Measurements from ENCODE around the gene ATF4. TPM values are rescaled to one million over a fixed set of nuclear protein-coding genes. Genes with fewer than 3 reads are reported as not detected.

ATF4 gene
- 100 to 1,000 TPM; 212 to 611 (median 246) TPM for total RNA-seq
- 100 to 1,000 TPM; 393 to 398 TPM for polyA plus RNA-seq
- long read RNA-seq, donor 1, transcript ATF4-201 (2 exons, 2,019 nt): minor isoform, 16 of 515 reads
- long read RNA-seq, donor 1, transcript ATF4-202 (3 exons, 1,419 nt): major isoform, 479 of 515 reads
- long read RNA-seq, donor 1, partial matches to known transcripts: 1 of 515 reads
- long read RNA-seq, donor 1, other reads (novel, unspliced or antisense): 19 of 515 reads
- long read RNA-seq, donor 2, transcript ATF4-202 (3 exons, 1,419 nt): major isoform, 45 of 64 reads
- long read RNA-seq, donor 2, transcript ATF4-201 (2 exons, 2,019 nt): minor isoform, 19 of 64 reads
- long read RNA-seq, donor 2, partial matches to known transcripts: 0 of 64 reads
- long read RNA-seq, donor 2, other reads (novel, unspliced or antisense): 0 of 64 reads
- long read RNA-seq, donor 3, transcript ATF4-202 (3 exons, 1,419 nt): major isoform, 60 of 178 reads
- long read RNA-seq, donor 3, transcript ATF4-201 (2 exons, 2,019 nt): minor isoform, 16 of 178 reads
- long read RNA-seq, donor 3, partial matches to known transcripts: 101 of 178 reads
- long read RNA-seq, donor 3, other reads (novel, unspliced or antisense): 1 of 178 reads

- intact Hi-C loops (cut with DNase I): loop anchor here (5.0 to 10.0 kb wide), 6 partner anchors 116 to 656 kb away; partner anchors contain the start of genes RPL3 (in 3 of the 4), CBX7 (in 1 of the 4) and SYNGR1 (in 1 of the 4)
- H3K4me3 ChIP-seq: peak within 1 kb of the TSS; percentile 100
- H3K27me3 ChIP-seq: no peaks in the 10 kb centered on the region
- peak within 1 kb of the TSS; percentile 86 to 95 for H3K27ac ChIP-seq
- TF ChIP-seq POLR2A (IDR thresholded peaks at IDR 0.05) (peak; percentile 99), EP300 (IDR thresholded peaks at IDR 0.05) (no peak), CTCF (IDR thresholded peaks at IDR 0.05) (peak in 2 of 3 donors; percentile 14 to 35)
- no peaks in the 10 kb centered on the region for H3K9me3 ChIP-seq
- 0 to 1% (median 0%) methylated on average over 65 to 86 of the region's 86 CpGs for WGBS, 3 donors
- DNase-seq: peak; percentile 93 to 96 (median 94)
- no peaks in the 10 kb centered on the region for H3K36me3 ChIP-seq
- H3K4me1 ChIP-seq (ENCODE audit: insufficient read depth): peaks cover 13% of the 10 kb centered on the region
Observed at GRCh38 chr22:39520226-39521105, at the start of gene ATF4. TSS of gene ATF4 (plus strand) at chr22:39520562. CDS start at chr22:39521446, 884 bp downstream.

GRCh38 chr22:39471381-39472141 is 48.8 kb upstream of the ATF4 start:
- TF ChIP-seq EP300 (IDR thresholded peaks at IDR 0.05) (no peak), CTCF (IDR thresholded peaks at IDR 0.05) (no peak), POLR2A (IDR thresholded peaks at IDR 0.05) (no peak)
- intact Hi-C loops (cut with DNase I): no loop called here
- no peak for DNase-seq
- Histone ChIP-seq H3K27me3 (no peaks in the 10 kb centered on the region), H3K4me1 (ENCODE audit: insufficient read depth) (peaks cover 16% of the 10 kb centered on the region), H3K27ac (no peak overlapping the region), H3K9me3 (no peaks in the 10 kb centered on the region), H3K36me3 (no peaks in the 10 kb centered on the region), H3K4me3 (no peak overlapping the region)
- 23 to 38% (median 28%) methylated on average over 13 of the region's 13 CpGs for WGBS, 3 donors

- TF ChIP-seq POLR2A (IDR thresholded peaks at IDR 0.05) (no peak), CTCF (IDR thresholded peaks at IDR 0.05) (no peak), EP300 (IDR thresholded peaks at IDR 0.05) (no peak)
- Histone ChIP-seq H3K27me3 (no peaks in the 10 kb centered on the region), H3K27ac (no peak overlapping the region), H3K36me3 (no peaks in the 10 kb centered on the region), H3K4me3 (no peak overlapping the region), H3K9me3 (no peaks in the 10 kb centered on the region), H3K4me1 (ENCODE audit: insufficient read depth) (peaks cover 13% of the 10 kb centered on the region)
- intact Hi-C loops (cut with DNase I): no loop called here
- DNase-seq: no peak
- 64 to 69% (median 66%) methylated on average over 19 of the region's 19 CpGs for WGBS, 3 donors
Observed at GRCh38 chr22:39472570-39473556, 47.5 kb upstream of the ATF4 start.

Measured in ovary (tissue), 10 donors.